H7 (cell line): Measurements from ENCODE around the gene TNIP1. TPM values are rescaled to one million over a fixed set of nuclear protein-coding genes. Genes with fewer than 3 reads are reported as not detected.

ENCODE experiments used
- DNase-seq: peaks from one replicate; pipeline ENCODE4 v3.0.0; 2012
- H3K27me3 ChIP-seq: 2 replicates; pipeline ENCODE4 v1.6.0; 2011; ENCODE audit warnings: mild to moderate bottlenecking, low read length; ENCODE audit not compliant: control insufficient read depth, insufficient read depth
- H3K36me3 ChIP-seq: replicated peaks from 2 replicates; pipeline ENCODE4 v1.5.1; 2011; ENCODE audit warnings: low read length; ENCODE audit not compliant: control insufficient read depth, insufficient read depth
- H3K4me3 ChIP-seq: 2 replicates; pipeline ENCODE4 v1.5.1; 2011; ENCODE audit warnings: low read depth, mild to moderate bottlenecking, control low read depth, low read length, moderate library complexity; ENCODE audit not compliant: insufficient read depth
- total RNA-seq: library from RNA; depleted of rRNA; stranded (reverse); fragments of >200 nt; shearing (Covaris generic); gene quantifications from 2 replicates; pipeline ENCODE4 v1.2.3, GENCODE V29; 2014

Gene TNIP1
- total RNA-seq, 1 experiment from 2014 or later: 27.3 TPM

DNA sequence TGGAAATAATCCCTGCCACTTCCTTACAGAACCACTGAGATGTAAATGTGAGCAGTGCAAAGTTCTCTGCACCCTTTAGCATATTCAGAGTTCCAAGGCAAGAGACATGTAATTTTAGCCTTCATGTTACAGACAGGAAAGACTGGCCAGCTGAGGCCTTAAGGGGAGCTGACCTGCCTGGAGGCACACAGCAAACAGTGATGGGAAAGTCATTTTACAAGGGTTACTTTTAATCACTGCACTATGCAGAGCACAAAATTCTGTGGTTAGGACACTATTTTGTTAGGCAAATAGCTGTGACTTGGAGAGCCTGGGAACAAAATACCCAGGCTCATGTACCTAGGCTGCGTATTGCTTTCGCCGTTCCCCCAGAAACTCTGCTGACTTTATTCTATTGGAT is 30.2 kb upstream of the TNIP1 start:
- H3K36me3 ChIP-seq: peaks cover 10% of the 10 kb centered on the region
- H3K4me3 ChIP-seq: no peak overlapping the region
- H3K27me3 ChIP-seq: no peaks in the 10 kb centered on the region
- no peak for DNase-seq

DNA sequence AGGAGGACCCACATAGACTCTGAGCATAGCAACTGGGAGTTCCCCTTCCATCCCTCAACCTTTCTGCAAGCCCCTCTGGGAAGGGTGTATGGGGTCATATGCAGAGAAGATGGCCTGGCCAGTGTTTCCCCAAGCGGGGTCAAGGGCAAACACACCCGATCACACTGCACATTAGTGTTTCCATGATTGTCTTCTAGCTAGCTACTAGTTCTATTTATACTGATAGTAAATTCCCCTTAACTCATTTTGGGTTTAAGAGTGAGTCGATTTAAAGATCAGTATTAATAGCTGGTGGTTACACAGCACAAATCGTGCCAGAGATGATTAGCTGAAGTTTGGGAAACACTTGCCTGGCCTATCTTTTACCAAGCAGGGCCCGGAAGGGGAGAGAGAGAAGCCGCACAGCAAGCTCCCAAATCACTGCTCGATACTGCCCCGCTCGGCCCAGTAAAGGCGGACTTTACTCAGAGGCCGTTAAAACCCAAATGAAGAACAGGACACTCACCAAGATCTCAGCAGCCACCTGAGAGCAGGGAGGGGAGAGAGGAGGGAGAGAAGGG is 29.4 kb upstream of the TNIP1 start:
- no peak for DNase-seq
- H3K27me3 ChIP-seq: no peaks in the 10 kb centered on the region
- peaks cover 10% of the 10 kb centered on the region for H3K36me3 ChIP-seq
- H3K4me3 ChIP-seq: no peak overlapping the region

DNA sequence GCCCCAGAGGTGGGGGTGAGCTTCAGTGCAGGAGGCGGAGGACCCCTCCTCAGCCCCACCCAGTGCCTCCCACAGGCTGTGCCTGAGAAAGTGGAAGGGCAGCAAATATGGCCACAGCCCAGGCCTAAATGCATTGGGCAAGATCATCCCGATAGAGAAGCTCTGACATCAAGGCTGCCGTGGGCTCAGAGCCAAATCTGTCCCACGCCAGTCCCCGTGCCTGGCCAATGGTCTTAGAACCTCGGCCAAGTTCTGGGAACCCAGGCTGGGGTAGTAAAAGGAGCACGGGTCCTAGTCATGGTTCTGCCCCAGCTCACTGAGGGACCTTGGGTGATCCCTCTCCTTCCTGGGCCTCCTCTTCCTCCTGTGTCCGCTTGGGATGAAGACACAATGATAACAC is 27.7 kb upstream of the TNIP1 start:
- H3K4me3 ChIP-seq: no peak overlapping the region
- DNase-seq: no peak
- no peaks in the 10 kb centered on the region for H3K27me3 ChIP-seq
- H3K36me3 ChIP-seq: peaks cover 13% of the 10 kb centered on the region

DNA sequence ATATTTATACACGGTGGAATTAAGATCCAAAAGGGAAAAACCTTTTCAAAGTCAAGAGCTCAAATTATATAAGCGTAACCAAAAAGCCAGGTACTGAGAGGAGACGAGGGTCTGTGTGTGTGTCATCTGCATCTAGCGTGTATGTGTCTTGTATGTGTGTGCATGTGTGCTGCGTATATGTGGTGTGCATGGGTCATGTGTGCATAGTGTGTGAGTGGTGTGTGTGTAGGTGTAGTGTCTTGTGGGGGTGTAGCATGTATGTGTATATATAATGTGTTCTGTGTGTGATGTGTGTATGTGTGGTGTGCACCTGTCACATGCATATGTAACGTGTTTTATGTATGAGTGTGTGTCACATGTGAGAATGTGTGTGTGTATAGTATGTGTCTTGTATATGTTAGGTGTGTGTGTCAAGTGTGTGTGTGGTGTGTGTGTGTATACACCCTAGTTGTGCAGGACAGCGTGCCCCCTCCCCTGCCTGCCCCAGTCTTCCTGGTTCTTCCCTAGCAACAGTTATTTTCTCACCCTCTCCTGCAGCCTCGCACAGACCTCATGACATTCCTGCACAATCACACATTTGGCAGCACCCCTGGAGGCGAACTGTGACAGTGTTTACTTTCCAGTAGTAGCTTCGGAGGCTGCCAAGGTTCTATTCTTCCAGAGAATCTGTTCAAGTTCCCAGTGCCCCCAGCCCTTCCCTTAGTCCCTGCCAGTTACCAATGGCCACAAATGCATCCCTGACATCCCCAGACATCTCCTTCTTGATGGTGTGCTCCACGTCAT is 27.1 kb upstream of the TNIP1 start:
- Histone ChIP-seq H3K27me3 (no peaks in the 10 kb centered on the region), H3K36me3 (peaks cover 15% of the 10 kb centered on the region), H3K4me3 (no peak overlapping the region)
- no peak for DNase-seq

DNA sequence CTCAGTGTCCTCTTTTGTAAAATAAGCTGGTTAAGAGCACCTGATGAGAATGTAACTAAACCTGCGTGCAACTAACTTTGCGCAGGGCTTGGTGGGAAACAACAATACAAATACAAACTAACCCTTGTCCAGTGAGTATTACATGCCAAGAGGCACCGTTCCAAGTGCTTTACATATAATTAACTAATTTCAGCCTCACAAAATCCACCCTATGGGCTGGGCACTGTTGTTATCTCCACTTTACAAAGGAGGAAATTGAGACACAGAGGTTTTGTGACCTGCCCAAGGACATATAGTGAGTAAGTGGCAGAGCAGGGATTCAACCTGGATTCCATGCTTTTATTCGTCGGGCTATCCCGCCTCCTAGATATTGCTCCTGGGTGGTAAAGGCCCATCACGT is 26.2 kb upstream of the TNIP1 start:
- no peaks in the 10 kb centered on the region for H3K27me3 ChIP-seq
- peaks cover 17% of the 10 kb centered on the region for H3K36me3 ChIP-seq
- no peak overlapping the region for H3K4me3 ChIP-seq
- DNase-seq: no peak

DNA sequence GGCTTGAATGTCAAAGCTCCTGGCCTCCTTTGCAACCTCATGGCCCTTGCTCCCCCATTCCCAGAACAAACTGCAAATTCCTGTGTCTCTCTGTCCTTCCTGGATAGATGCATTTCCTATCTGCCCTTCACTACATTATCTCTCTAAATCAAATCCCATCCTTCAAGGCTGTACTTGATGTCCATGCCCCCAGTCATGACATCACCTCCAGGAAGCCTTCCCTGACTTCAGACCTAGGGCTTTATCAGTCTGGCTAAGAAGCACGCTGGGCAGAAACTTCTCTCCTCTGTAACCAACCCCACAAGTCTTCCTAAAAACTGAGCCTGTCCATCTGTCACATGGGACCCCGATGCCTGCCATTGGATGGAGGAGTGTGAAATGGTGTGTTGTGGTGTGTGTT is 25.7 kb upstream of the TNIP1 start:
- Histone ChIP-seq H3K27me3 (no peaks in the 10 kb centered on the region), H3K4me3 (no peak overlapping the region), H3K36me3 (peaks cover 17% of the 10 kb centered on the region)
- DNase-seq: no peak

DNA sequence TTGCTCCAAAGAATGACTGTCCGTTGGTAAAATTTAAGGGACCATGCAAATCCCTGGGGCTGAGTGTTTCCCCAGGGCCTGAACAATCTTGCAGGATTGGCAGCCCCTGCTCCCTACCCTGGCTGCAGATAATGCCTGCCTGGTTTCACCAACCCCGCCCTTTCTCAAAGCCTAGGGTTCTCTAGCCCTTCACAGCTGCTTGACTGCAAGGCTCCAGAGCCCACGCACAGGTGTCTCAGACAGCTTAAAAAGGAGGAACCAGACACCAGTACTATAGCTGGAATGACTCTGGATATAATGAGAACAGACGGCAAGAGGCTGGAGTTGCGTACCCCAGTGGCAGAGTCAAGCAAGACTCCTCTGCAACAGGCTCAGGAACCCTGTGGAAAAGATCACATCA is 25.2 kb upstream of the TNIP1 start:
- no peak for DNase-seq
- H3K27me3 ChIP-seq: no peaks in the 10 kb centered on the region
- peaks cover 17% of the 10 kb centered on the region for H3K36me3 ChIP-seq
- H3K4me3 ChIP-seq: no peak overlapping the region

DNA sequence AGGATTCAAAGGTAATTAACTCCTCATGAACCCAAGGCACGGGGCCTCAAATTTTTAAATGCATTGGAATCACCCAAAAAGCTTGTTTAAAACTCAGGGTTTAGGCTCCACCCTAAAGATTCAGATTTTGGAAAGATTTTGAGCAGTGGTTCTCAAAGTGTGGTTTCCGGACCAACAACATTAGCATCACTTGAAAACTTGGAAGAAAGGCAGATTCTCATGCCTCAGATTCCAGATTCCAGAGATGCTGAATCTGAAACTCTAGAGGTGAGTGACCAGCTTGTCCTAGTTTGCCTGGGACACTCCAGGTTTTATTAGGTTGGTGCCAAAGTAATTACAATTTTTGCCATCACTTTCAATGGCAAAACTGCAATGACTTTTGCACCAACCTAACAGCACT is 24.7 kb upstream of the TNIP1 start:
- peaks cover 17% of the 10 kb centered on the region for H3K36me3 ChIP-seq

DNA sequence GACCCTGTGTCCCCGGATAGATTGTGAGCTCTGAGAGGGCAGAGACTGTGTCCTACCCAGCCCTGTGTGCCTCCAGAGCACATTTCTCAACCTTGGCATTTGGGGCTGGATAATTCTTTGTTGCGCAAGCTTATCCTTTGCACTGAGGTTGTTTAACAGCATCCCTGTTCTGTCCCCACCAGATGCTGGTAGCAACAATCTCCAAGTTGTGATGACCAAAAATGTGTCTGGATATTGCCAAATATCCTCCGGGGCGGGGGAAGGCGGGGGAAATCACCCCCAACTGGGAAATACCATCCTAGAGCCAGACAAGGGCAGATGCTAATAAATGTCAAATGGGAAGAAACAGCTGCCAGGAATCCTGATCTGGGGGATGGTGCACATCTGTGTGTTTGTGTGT is 24.0 kb upstream of the TNIP1 start:
- DNase-seq: no peak
- H3K36me3 ChIP-seq: peaks cover 17% of the 10 kb centered on the region
- H3K4me3 ChIP-seq: no peak overlapping the region
- H3K27me3 ChIP-seq: no peaks in the 10 kb centered on the region

More for the DNA sequence above, 24.7 kb upstream of the TNIP1 start:
- H3K27me3 ChIP-seq: no peaks in the 10 kb centered on the region
- no peak for DNase-seq
- no peak overlapping the region for H3K4me3 ChIP-seq

DNA sequence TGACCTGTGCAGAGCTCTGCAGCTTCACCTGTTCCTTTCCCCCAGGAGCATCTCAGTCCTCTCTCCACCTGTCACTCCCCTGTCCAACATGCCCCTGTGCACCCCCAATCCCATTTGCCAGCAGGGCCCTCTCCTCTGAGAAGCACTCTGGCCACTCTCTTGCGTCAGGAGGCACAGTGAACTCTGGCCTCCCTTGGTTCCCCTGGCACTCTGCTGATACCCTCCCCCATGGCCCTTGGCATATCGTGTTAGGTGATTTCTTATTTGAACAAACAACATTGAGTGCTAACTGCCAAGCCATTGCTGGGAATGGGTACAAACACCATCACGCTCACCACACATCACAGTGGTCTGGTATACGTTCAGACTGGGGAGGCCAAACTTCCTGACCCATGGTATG is 20.9 kb upstream of the TNIP1 start:
- Histone ChIP-seq H3K27me3 (no peaks in the 10 kb centered on the region), H3K4me3 (no peak overlapping the region), H3K36me3 (peaks cover 9% of the 10 kb centered on the region)
- no peak for DNase-seq

DNA sequence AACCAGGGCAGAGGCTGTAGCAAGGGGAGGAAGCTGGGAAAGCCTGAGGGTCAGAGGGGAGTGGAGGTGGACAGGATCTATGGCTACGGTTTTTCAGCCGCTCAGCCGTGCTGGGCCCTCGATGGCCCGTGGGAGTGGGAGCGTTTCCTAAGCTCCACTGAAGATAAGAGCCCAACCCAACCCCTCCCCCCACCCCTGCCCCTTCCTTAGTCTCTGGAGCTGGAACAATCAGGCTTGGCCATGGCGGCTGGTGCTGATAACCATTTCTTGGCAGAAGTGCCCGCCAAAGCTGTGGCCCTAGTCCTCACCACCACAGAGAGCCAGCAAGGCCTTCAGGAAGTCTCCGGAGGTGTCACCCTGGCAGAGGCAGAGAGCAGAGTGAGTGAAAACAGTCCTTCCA is 20.3 kb upstream of the TNIP1 start:
- no peak for DNase-seq
- no peak overlapping the region for H3K4me3 ChIP-seq
- H3K27me3 ChIP-seq: no peaks in the 10 kb centered on the region
- peaks cover 7% of the 10 kb centered on the region for H3K36me3 ChIP-seq

DNA sequence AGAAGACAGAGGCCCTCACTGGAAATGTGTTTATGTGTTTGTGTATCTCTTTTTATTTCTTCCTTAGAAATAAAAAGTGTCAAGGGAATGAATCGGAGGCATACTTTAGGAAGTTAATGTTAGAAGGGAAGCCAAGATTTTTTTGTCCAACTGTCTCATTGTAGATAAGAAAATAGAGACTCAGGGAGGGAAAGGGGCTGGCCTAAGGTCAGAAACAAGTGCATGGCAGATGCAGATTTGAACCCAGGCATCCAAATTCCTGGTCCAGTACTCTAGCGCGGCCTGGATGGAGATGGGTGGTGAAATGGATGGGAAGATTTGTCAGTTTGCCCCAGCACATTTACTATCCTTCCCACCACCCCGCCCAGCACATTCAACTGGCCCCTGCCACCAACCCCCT is 19.8 kb upstream of the TNIP1 start:
- DNase-seq: no peak
- Histone ChIP-seq H3K27me3 (no peaks in the 10 kb centered on the region), H3K4me3 (no peak overlapping the region), H3K36me3 (peaks cover 7% of the 10 kb centered on the region)

DNA sequence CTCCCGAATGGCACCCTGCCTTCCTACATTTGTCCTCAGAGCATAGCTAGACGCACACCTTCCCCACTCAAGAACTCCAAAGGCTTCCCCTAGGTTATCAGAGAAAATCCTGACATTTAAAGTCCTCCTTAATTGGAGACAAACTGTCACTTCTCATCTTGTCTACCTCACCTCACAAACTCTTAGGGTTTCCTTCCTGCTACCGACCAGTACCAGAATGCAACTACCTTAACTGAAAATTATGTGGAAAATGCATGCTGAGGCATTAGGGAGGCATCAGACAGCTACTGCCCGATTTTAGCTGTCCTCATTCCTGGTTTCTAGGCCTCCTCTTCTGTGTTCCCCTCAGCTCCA is 17.9 kb upstream of the TNIP1 start:
- Histone ChIP-seq H3K27me3 (no peaks in the 10 kb centered on the region), H3K36me3 (peaks cover 4% of the 10 kb centered on the region), H3K4me3 (no peak overlapping the region)
- DNase-seq: no peak

DNA sequence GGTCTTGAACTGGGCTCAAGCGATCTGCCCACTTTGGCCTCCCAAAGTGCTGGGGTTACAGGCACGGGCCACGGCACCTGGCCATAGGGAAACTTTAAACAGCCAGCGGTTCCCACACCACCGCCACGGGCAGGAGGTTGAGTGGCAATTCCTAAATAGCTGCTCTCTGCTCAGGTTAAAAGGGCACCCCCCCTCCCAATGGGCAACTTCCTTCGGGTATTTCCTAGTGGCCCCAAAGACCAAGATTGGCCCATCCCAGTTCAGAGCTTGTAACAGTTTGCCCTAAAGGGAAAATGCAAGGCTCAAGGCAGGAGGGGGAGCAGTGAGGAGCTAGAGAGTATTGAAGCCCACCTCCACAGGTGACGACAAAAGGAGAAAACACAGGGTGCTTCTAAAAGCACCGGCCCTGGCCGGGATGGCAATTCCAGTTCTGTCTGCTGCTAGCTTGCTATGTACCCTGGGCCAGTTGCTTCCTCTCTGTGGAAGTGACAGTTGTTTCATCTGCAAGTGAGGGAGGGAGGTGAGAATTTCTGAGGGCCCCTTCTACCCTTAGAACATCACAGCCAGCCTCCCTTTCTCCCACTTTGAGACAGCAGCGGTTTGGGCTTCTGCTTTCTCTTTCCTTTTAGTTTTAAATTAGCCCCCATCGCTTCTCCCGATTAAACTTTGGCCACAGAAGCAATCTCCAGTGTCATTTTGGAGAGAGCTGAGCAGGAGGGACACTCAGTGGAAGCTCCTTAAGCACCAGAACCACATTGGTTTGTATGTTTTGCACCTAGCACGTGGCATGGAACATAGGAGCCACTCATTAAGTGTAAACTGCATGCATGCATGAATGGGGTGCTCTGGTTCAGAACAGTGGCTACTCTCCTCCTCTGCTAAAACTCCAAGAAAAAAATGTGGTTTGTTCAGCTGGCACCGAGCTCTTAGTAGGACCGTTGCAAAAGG is 17.3 kb upstream of the TNIP1 start:
- H3K4me3 ChIP-seq: no peak overlapping the region
- peaks cover 2% of the 10 kb centered on the region for H3K36me3 ChIP-seq
- no peak for DNase-seq
- H3K27me3 ChIP-seq: no peaks in the 10 kb centered on the region

DNA sequence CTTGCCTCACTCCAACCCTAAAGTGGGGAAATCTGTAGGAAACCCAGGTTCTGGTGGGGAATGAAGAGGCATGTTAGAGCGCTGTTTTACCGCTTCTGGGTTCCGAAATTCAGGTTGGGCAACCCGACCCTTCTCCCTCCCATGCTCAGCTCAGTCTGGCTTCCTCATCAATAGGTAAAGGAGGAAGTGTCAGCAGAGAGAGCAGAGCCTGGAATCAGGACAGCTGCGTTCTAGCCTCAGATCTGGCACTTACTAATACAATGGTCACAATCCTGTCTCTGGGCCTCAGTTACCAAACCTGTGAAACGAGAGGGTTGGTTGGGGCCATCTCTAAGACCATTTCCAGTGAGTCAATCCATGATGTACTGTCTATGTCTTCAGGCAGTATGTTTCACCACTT is 16.2 kb upstream of the TNIP1 start:
- Histone ChIP-seq H3K27me3 (no peaks in the 10 kb centered on the region), H3K4me3 (no peak overlapping the region), H3K36me3 (no peaks in the 10 kb centered on the region; the same call in none of the 2 replicates)
- no peak for DNase-seq
